DOHH2 (cell line): Measurements from ENCODE around the gene PRDM11.

Experiments used
- CTCF ChIP-seq: fragments of 200-600 bp; sonication (generic); IDR thresholded peaks from one replicate; pipeline ENCODE4 v1.5.1; 2014; ENCODE audit warnings: antibody characterized with exemption, mild to moderate bottlenecking, low read depth, low read length; ENCODE audit not compliant: poor library complexity, severe bottlenecking
- EZH2phosphoT487 ChIP-seq: fragments of 200-600 bp; sonication (generic); IDR thresholded peaks from 2 replicates; pipeline ENCODE4 v1.6.1; 2017; ENCODE audit warnings: borderline replicate concordance, mild to moderate bottlenecking, antibody characterized with exemption, low read length, moderate library complexity, mixed read lengths

DNA sequence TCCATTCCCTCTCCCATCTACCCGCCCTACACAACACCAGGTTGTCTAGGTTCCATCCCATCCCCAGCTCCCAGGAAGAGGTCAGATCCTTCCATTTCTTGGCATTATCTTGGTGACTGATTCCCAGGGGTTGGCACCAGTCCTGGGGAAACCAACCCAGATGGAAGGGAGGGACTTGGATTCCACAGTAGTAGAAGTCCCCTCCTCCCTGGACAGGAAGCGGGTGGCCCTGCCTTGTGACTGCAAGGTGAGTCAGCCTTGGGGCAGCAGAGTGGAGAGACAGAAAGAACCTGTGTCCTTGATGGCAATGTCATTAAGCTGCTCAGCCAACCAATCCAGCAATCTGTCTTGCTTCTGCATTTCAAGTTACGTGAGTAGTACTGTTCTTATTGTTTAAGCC, 113.2 kb downstream of the PRDM11 start:
- TF ChIP-seq CTCF (no peak), EZH2phosphoT487 (no peak)
